G401 (cell line): ENCODE measurements around the gene DOCK1. TPM values are rescaled to one million over a fixed set of nuclear protein-coding genes. Genes with fewer than 3 reads are reported as not detected.

Source experiments
- DNase-seq: peaks from one replicate; pipeline ENCODE4 v3.0.0-alpha.2; 2015; ENCODE audit warnings: low spot score
- in situ Hi-C: cut with HindIII; loops from 2 replicates; pipeline ENCODE4 v1.10.0; 2016; ENCODE audit warnings: low sequenced_read_pairs, mixed read lengths
- total RNA-seq: library from RNA; depleted of rRNA; stranded (reverse); fragments of >200 nt; shearing (Covaris generic); gene quantifications from 2 replicates; pipeline ENCODE4 v1.2.3, GENCODE V29; 2014

The DOCK1 gene
- total RNA-seq, 1 experiment from 2014 or later = 36.6 TPM

GRCh38 chr10:127331696-127332095, 426.5 kb downstream of the DOCK1 start:
- DNase-seq = no peak
- in situ Hi-C loops = no loop called here

- no peak for DNase-seq
- in situ Hi-C loops = no loop called here
Observed at GRCh38 chr10:127332631-127333030, 427.4 kb downstream of the DOCK1 start.

- in situ Hi-C loops = no loop called here
- DNase-seq = peak; percentile 9
Observed at GRCh38 chr10:127337801-127338200, 432.6 kb downstream of the DOCK1 start.

GRCh38 chr10:127338399-127339110, 433.3 kb downstream of the DOCK1 start:
- in situ Hi-C loops = no loop called here
- no peak for DNase-seq

GRCh38 chr10:127343821-127344220, 438.6 kb downstream of the DOCK1 start:
- in situ Hi-C loops = no loop called here
- DNase-seq = no peak

GRCh38 chr10:127344346-127344745, 439.1 kb downstream of the DOCK1 start:
- in situ Hi-C loops = no loop called here
- DNase-seq = no peak

- no peak for DNase-seq
- in situ Hi-C loops = no loop called here
Observed at GRCh38 chr10:127345231-127345965, 440.2 kb downstream of the DOCK1 start.

GRCh38 chr10:127346604-127347003, 441.4 kb downstream of the DOCK1 start:
- DNase-seq = no peak
- in situ Hi-C loops = no loop called here

GRCh38 chr10:127347202-127347959, 442.2 kb downstream of the DOCK1 start:
- in situ Hi-C loops = no loop called here
- no peak for DNase-seq

GRCh38 chr10:127349737-127350136, 444.5 kb downstream of the DOCK1 start:
- DNase-seq = no peak
- in situ Hi-C loops = no loop called here

- no peak for DNase-seq
- in situ Hi-C loops = no loop called here
Observed at GRCh38 chr10:127351542-127351941, 446.3 kb downstream of the DOCK1 start.

GRCh38 chr10:127353544-127353943, 448.3 kb downstream of the DOCK1 start:
- no peak for DNase-seq
- in situ Hi-C loops = no loop called here

GRCh38 chr10:127354255-127354654, 449.0 kb downstream of the DOCK1 start:
- no peak for DNase-seq
- in situ Hi-C loops = no loop called here

GRCh38 chr10:127354992-127355391, 449.8 kb downstream of the DOCK1 start:
- DNase-seq = no peak

GRCh38 chr10:127356360-127356759, 451.1 kb downstream of the DOCK1 start:
- no peak for DNase-seq
- in situ Hi-C loops = no loop called here

More at GRCh38 chr10:127354992-127355391, 449.8 kb downstream of the DOCK1 start:
- in situ Hi-C loops = no loop called here

GRCh38 chr10:127357265-127357664, 452.0 kb downstream of the DOCK1 start:
- in situ Hi-C loops = no loop called here

GRCh38 chr10:127358337-127358736, 453.1 kb downstream of the DOCK1 start:
- no peak for DNase-seq
- in situ Hi-C loops = no loop called here

More at GRCh38 chr10:127357265-127357664, 452.0 kb downstream of the DOCK1 start:
- no peak for DNase-seq

- in situ Hi-C loops = no loop called here
Observed at GRCh38 chr10:127364034-127364433, 458.8 kb downstream of the DOCK1 start.

GRCh38 chr10:127368101-127368500, 462.9 kb downstream of the DOCK1 start:
- in situ Hi-C loops = no loop called here
- no peak for DNase-seq

More at GRCh38 chr10:127364034-127364433, 458.8 kb downstream of the DOCK1 start:
- no peak for DNase-seq

GRCh38 chr10:127368929-127369328, 463.7 kb downstream of the DOCK1 start:
- in situ Hi-C loops = no loop called here
- no peak for DNase-seq
